Panc1 (cell line): ENCODE data around the gene IFNL4. TPM values are rescaled to one million over a fixed set of nuclear protein-coding genes. Genes with fewer than 3 reads are reported as not detected.

Experiments
- ATAC-seq: fragments of 200-7000 bp; cut with Tn5 transposase; 2 replicates; pipeline ENCODE4 v1.9.1; 2020; ENCODE audit warnings: mild to moderate bottlenecking, moderate library complexity
- BruUV-seq: library from RNA; stranded (reverse); fragments of 400-500 nt; replicated peaks from 2 replicates; lab custom pipeline; 2021; lab: Mats Ljungman, UMichigan
- CTCF ChIA-PET: fragments of 300-600 bp; sonication (Branson Sonifier 250); formaldehyde crosslinking; loops from one replicate; lab custom pipeline; 2022; ENCODE audit warnings: antibody characterized with exemption; lab: Charles Lee
- POLR2A ChIA-PET: fragments of 300-600 bp; sonication (Branson Sonifier 250); formaldehyde crosslinking; loops from one replicate; lab custom pipeline; 2022; ENCODE audit warnings: antibody characterized with exemption; lab: Charles Lee
- DNase-seq: peaks from one replicate; pipeline ENCODE4 v3.0.0-alpha.2; 2010; ENCODE audit warnings: low read depth, low spot score
- H3K27ac ChIP-seq: 2 replicates; pipeline ENCODE4 v1.5.1; 2011; ENCODE audit warnings: mild to moderate bottlenecking, low read length, inconsistent platforms
- H3K27me3 ChIP-seq: fragments of 200-500 bp; sonication (Bioruptor generic); 2 replicates; pipeline ENCODE4 v1.6.0; 2014; ENCODE audit warnings: low read length, inconsistent platforms; ENCODE audit not compliant: control insufficient read depth, insufficient read depth
- H3K36me3 ChIP-seq: fragments of 200-500 bp; sonication (Bioruptor generic); 2 replicates; pipeline ENCODE4 v1.5.1; 2014; ENCODE audit warnings: inconsistent platforms, mild to moderate bottlenecking, low read length, moderate library complexity; ENCODE audit not compliant: control insufficient read depth, insufficient read depth
- H3K4me1 ChIP-seq: 2 replicates; pipeline ENCODE4 v1.5.1; 2011; ENCODE audit warnings: inconsistent platforms, mild to moderate bottlenecking, low read length, moderate library complexity; ENCODE audit not compliant: control insufficient read depth, insufficient read depth
- H3K4me3 ChIP-seq, 2 experiments: 2 replicates each; pipeline ENCODE4 v1.5.1; 2011 to 2012; ENCODE audit warnings: low read depth in 2 of 2, low read length in 2 of 2, mild to moderate bottlenecking in 2 of 2, inconsistent platforms in 1 of 2, moderate library complexity in 1 of 2
- H3K9me3 ChIP-seq: fragments of 200-500 bp; sonication (Bioruptor generic); 2 replicates; pipeline ENCODE4 v1.5.1; 2014; ENCODE audit warnings: low read depth, mild to moderate bottlenecking, inconsistent platforms, low read length, moderate library complexity; ENCODE audit not compliant: control insufficient read depth, insufficient read depth
- POLR2AphosphoS5 ChIP-seq: IDR thresholded peaks from 2 replicates; pipeline ENCODE4 v1.6.1; 2012; ENCODE audit warnings: mild to moderate bottlenecking, low read depth, low read length, moderate library complexity
- SIN3A ChIP-seq: IDR thresholded peaks from 2 replicates; pipeline ENCODE4 v1.6.1; 2012; ENCODE audit warnings: low read depth, mild to moderate bottlenecking, low read length, moderate library complexity, borderline replicate concordance; ENCODE audit not compliant: insufficient read depth
- TCF7L2 ChIP-seq: IDR thresholded peaks from 2 replicates; pipeline ENCODE4 v1.6.1; 2011; ENCODE audit warnings: mild to moderate bottlenecking, low read depth, low read length, inconsistent platforms
- in situ Hi-C: cut with HindIII; loops from 2 replicates; pipeline ENCODE4 v1.10.0; 2016; ENCODE audit warnings: low sequenced_read_pairs, low pct_unique_long_range_greater_than_20kb
- intact Hi-C: fragments of 100-400 bp; cut with micrococcal nuclease; formaldehyde crosslinking; loops from one replicate; pipeline ENCODE4 v1.10.0; 2022; ENCODE audit not compliant: unreplicated experiment
- total RNA-seq: library from RNA; stranded (reverse); gene quantifications from one replicate; pipeline ENCODE4 v1.2.1, GENCODE V29; 2021; ENCODE audit not compliant: unreplicated experiment
- TF ChIP-seq, protein P1 (sequence below): fragments of 450-650 bp; IDR thresholded peaks from 2 replicates; pipeline ENCODE4 v1.5.1; 2017; ENCODE audit warnings: mild to moderate bottlenecking
- TF ChIP-seq, protein P2 (sequence below), 2 experiments: IDR thresholded peaks; 2 replicates each; pipeline ENCODE4 v1.6.1; 2011 to 2012; ENCODE audit warnings: low read depth in 2 of 2, control low read depth in 1 of 2, low read length in 1 of 2, mild to moderate bottlenecking in 1 of 2, moderate library complexity in 1 of 2; ENCODE audit not compliant: insufficient read depth in 1 of 2

The IFNL4 gene
- total RNA-seq, 1 experiment from 2014 or later, result not detected

DNA sequence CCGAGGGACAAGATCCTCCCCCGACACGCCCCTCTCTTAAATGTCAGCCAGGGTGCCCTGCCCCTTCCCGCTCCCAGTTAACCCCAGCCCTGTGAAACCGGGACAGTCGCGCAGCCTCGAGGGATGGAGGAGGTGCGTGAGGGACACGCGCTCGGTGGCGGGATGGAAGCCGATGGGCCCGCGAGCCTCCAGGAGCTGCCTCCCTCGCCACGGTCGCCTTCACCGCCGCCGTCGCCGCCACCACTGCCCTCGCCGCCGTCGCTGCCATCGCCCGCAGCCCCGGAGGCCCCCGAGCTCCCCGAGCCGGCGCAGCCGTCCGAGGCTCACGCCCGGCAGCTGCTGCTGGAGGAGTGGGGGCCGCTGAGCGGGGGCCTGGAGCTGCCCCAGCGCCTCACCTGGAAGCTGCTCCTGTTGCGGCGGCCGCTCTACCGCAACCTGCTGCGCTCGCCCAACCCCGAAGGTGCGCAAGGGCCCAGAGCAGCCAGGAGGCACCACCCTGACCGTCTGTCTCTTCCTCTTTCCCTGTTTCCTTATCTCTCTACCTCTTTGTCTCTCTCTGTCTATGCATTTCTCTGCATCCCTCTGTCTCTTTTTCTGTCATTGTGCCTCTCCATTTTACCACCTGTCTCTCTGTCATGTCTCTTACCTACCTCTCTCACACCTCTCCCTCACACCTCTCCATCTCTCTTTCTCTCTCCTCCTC lies 51.6 kb downstream of the IFNL4 start, which contains the start of gene NCCRP1:
NCCRP1 (plus strand) TSS at position 105 of the 703 bp plus-strand sequence; CDS start at position 124, 19 bp downstream.
- ATAC-seq (peak; percentile 28), DNase-seq (no peak)
- no peaks in the 10 kb centered on the region for H3K27me3 ChIP-seq
- no TSS peak for BruUV-seq
- TF ChIP-seq TCF7L2, result no peak
- TF ChIP-seq, protein P1, sequence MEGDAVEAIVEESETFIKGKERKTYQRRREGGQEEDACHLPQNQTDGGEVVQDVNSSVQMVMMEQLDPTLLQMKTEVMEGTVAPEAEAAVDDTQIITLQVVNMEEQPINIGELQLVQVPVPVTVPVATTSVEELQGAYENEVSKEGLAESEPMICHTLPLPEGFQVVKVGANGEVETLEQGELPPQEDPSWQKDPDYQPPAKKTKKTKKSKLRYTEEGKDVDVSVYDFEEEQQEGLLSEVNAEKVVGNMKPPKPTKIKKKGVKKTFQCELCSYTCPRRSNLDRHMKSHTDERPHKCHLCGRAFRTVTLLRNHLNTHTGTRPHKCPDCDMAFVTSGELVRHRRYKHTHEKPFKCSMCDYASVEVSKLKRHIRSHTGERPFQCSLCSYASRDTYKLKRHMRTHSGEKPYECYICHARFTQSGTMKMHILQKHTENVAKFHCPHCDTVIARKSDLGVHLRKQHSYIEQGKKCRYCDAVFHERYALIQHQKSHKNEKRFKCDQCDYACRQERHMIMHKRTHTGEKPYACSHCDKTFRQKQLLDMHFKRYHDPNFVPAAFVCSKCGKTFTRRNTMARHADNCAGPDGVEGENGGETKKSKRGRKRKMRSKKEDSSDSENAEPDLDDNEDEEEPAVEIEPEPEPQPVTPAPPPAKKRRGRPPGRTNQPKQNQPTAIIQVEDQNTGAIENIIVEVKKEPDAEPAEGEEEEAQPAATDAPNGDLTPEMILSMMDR, result no peak
- TF ChIP-seq SIN3A, result no peak
- no peak for TF ChIP-seq POLR2AphosphoS5
- TF ChIP-seq, protein P2, sequence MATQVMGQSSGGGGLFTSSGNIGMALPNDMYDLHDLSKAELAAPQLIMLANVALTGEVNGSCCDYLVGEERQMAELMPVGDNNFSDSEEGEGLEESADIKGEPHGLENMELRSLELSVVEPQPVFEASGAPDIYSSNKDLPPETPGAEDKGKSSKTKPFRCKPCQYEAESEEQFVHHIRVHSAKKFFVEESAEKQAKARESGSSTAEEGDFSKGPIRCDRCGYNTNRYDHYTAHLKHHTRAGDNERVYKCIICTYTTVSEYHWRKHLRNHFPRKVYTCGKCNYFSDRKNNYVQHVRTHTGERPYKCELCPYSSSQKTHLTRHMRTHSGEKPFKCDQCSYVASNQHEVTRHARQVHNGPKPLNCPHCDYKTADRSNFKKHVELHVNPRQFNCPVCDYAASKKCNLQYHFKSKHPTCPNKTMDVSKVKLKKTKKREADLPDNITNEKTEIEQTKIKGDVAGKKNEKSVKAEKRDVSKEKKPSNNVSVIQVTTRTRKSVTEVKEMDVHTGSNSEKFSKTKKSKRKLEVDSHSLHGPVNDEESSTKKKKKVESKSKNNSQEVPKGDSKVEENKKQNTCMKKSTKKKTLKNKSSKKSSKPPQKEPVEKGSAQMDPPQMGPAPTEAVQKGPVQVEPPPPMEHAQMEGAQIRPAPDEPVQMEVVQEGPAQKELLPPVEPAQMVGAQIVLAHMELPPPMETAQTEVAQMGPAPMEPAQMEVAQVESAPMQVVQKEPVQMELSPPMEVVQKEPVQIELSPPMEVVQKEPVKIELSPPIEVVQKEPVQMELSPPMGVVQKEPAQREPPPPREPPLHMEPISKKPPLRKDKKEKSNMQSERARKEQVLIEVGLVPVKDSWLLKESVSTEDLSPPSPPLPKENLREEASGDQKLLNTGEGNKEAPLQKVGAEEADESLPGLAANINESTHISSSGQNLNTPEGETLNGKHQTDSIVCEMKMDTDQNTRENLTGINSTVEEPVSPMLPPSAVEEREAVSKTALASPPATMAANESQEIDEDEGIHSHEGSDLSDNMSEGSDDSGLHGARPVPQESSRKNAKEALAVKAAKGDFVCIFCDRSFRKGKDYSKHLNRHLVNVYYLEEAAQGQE (IDR thresholded peaks at IDR 0.05; ENCODE audit: insufficient read depth in 1 of 2, low read depth in 2 of 2, low read length in 1 of 2), result no peak
- H3K4me1 ChIP-seq, result peaks cover 17% of the 10 kb centered on the region
- no peak within 1 kb of the TSS for H3K27ac ChIP-seq
- in situ Hi-C loops, result no loop called here
- intact Hi-C loops, result no loop called here
- CTCF ChIA-PET, result interaction anchor here (0.6 kb wide), 3 partner anchors 13 to 145 kb away, joined by 3 to 7 read pairs (median 4); partner anchors contain the start of gene SAMD4B
- H3K4me3 ChIP-seq, result no peak within 1 kb of the TSS
- POLR2A ChIA-PET, result no interaction called here
- no peaks in the 10 kb centered on the region for H3K36me3 ChIP-seq
- no peaks in the 10 kb centered on the region for H3K9me3 ChIP-seq

DNA sequence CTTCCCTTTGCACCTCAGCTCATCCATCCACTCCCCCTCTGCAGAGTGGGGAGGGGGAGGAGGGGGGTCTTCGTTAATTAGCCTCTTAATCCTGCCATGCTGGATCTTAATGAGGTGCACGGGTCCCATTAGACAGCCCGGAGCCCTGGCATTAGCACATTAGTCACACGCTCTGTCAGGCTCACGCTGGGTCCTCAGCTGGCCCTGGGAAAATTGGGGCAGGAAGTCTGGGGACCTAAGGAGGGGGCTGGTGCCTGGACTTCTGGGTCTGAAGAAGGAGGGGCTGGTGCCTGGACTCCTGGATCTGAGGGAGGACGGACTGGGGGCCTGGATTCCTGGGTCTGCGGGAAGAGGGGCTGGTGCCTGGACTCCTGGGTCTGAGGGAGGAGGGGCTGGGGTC lies 52.3 kb downstream of the IFNL4 start:
- ChIA-PET CTCF (interaction anchor here (0.5 to 1.0 kb wide), 3 partner anchors 74 to 1109 kb away, joined by 3 to 5 read pairs (median 4); no protein-coding TSS in a partner anchor), POLR2A (no interaction called here)
- TF ChIP-seq, protein P2 (IDR thresholded peaks at IDR 0.05; ENCODE audit: insufficient read depth in 1 of 2, low read depth in 2 of 2, low read length in 1 of 2), result no peak
- TF ChIP-seq TCF7L2 (no peak), POLR2AphosphoS5 (no peak), SIN3A (no peak)
- TF ChIP-seq, protein P1, result no peak
- Histone ChIP-seq H3K36me3 (no peaks in the 10 kb centered on the region), H3K27ac (no peak overlapping the region), H3K4me1 (peaks cover 12% of the 10 kb centered on the region), H3K27me3 (no peaks in the 10 kb centered on the region), H3K9me3 (no peaks in the 10 kb centered on the region), H3K4me3 (no peak overlapping the region)
- intact Hi-C loops (no loop called here), in situ Hi-C loops (no loop called here)
- ATAC-seq (peak; percentile 15; the same call in 1 of the 2 replicates), DNase-seq (no peak)
- BruUV-seq, result no TSS peak
